Mesendoderm (in vitro differentiated cells): ENCODE measurements around the gene PACSIN2.

Source experiments
- DNase-seq: peaks from one replicate; pipeline ENCODE4 v3.0.0; 2013
- H2AK5ac ChIP-seq: 2 replicates; pipeline ENCODE4 v1.6.1; 2013; ENCODE audit warnings: low read length, inconsistent platforms
- H2BK120ac ChIP-seq: 2 replicates; pipeline ENCODE4 v1.6.1; 2013; ENCODE audit warnings: low read depth, mild to moderate bottlenecking, low read length, moderate library complexity, mixed read lengths
- H2BK15ac ChIP-seq: replicated peaks from 2 replicates; pipeline ENCODE4 v1.6.1; 2013; ENCODE audit warnings: low read depth, mild to moderate bottlenecking, moderate library complexity
- H2BK5ac ChIP-seq: 2 replicates; pipeline ENCODE4 v1.6.1; 2013; ENCODE audit warnings: low read length, inconsistent platforms
- H3K18ac ChIP-seq: 2 replicates; pipeline ENCODE4 v1.6.1; 2013; ENCODE audit warnings: mild to moderate bottlenecking, low read length, mixed read lengths
- H3K23ac ChIP-seq: one replicate; pipeline ENCODE4 v1.6.1; 2013; ENCODE audit warnings: low read length
- H3K27ac ChIP-seq: 2 replicates; pipeline ENCODE4 v1.5.1; 2013; ENCODE audit warnings: low read depth, mild to moderate bottlenecking, inconsistent platforms, low read length, moderate library complexity
- H3K27me3 ChIP-seq: 2 replicates; pipeline ENCODE4 v1.6.1; 2013; ENCODE audit warnings: low read length, control low read depth, mild to moderate bottlenecking, inconsistent platforms; ENCODE audit not compliant: insufficient read depth, poor library complexity
- H3K36me3 ChIP-seq: 2 replicates; pipeline ENCODE4 v1.6.1; 2013; ENCODE audit warnings: low read length, inconsistent platforms; ENCODE audit not compliant: control insufficient read depth, insufficient read depth
- H3K4ac ChIP-seq: one replicate; pipeline ENCODE4 v1.6.1; 2013; ENCODE audit warnings: low read depth, mild to moderate bottlenecking, low read length, moderate library complexity
- H3K4me1 ChIP-seq: 2 replicates; pipeline ENCODE4 v1.6.1; 2013; ENCODE audit warnings: low read depth, low read length, inconsistent platforms; ENCODE audit not compliant: control insufficient read depth
- H3K4me2 ChIP-seq: 2 replicates; pipeline ENCODE4 v1.6.1; 2013; ENCODE audit warnings: low read length
- H3K4me3 ChIP-seq: 2 replicates; pipeline ENCODE4 v1.5.1; 2013; ENCODE audit warnings: mild to moderate bottlenecking, low read length
- H3K56ac ChIP-seq: one replicate; pipeline ENCODE4 v1.6.1; 2013; ENCODE audit warnings: low read length
- H3K79me1 ChIP-seq: 2 replicates; pipeline ENCODE4 v1.6.1; 2013; ENCODE audit warnings: low read length, inconsistent platforms
- H3K79me2 ChIP-seq: 2 replicates; pipeline ENCODE4 v1.6.1; 2013; ENCODE audit warnings: mild to moderate bottlenecking, low read length; ENCODE audit not compliant: control insufficient read depth, insufficient read depth
- H3K9ac ChIP-seq: 2 replicates; pipeline ENCODE4 v1.6.1; 2013; ENCODE audit warnings: low read length, inconsistent platforms
- H4K5ac ChIP-seq: one replicate; pipeline ENCODE4 v1.6.1; 2013; ENCODE audit warnings: low read length
- H4K8ac ChIP-seq: one replicate; pipeline ENCODE4 v1.6.1; 2013; ENCODE audit warnings: low read depth, mild to moderate bottlenecking, control low read depth, low read length, moderate library complexity
- WGBS: extraction: QIAGEN DNeasy Blood & Tissue Kit; methylation state at CpG from one replicate; pipeline ENCODE4 v1.1.7; 2013; ENCODE audit warnings: low lambda C conversion rate, missing lambda C conversion rate; ENCODE audit not compliant: insufficient coverage; ENCODE audit errors: extremely low coverage; 5-methylcytosine and 5-hydroxymethylcytosine counted together

Gene PACSIN2

GRCh38 chr22:42933485-42934091, 81.4 kb downstream of the PACSIN2 start:
- peaks cover 46% of the 10 kb centered on the region for H3K79me1 ChIP-seq
- no peak for DNase-seq
- no peak overlapping the region for H3K18ac ChIP-seq
- H3K9ac ChIP-seq = no peak overlapping the region
- H3K4me3 ChIP-seq = no peak overlapping the region
- H3K79me2 ChIP-seq = peaks cover 55% of the 10 kb centered on the region
- no peak overlapping the region for H2BK120ac ChIP-seq
- no peak overlapping the region for H2AK5ac ChIP-seq
- WGBS = no CpG with 5 or more reads among the region's 10 CpGs
- H3K56ac ChIP-seq = no peak overlapping the region
- H2BK5ac ChIP-seq = no peak overlapping the region
- no peak overlapping the region for H3K4me2 ChIP-seq
- no peaks in the 10 kb centered on the region for H3K27me3 ChIP-seq
- no peaks in the 10 kb centered on the region for H3K4me1 ChIP-seq
- no peak overlapping the region for H3K27ac ChIP-seq
- no peaks in the 10 kb centered on the region for H3K36me3 ChIP-seq
- no peak overlapping the region for H3K23ac ChIP-seq
- no peak overlapping the region for H2BK15ac ChIP-seq
- no peak overlapping the region for H4K8ac ChIP-seq
- H3K4ac ChIP-seq = no peak overlapping the region
- H4K5ac ChIP-seq = no peak overlapping the region

- peaks cover 46% of the 10 kb centered on the region for H3K79me1 ChIP-seq
- no peak overlapping the region for H3K4ac ChIP-seq
- H3K18ac ChIP-seq = no peak overlapping the region
- H3K9ac ChIP-seq = no peak overlapping the region
- WGBS = no CpG with 5 or more reads among the region's 4 CpGs
- no peak overlapping the region for H4K8ac ChIP-seq
- no peak overlapping the region for H3K27ac ChIP-seq
- H3K4me3 ChIP-seq = no peak overlapping the region
- no peak overlapping the region for H2BK120ac ChIP-seq
- H3K56ac ChIP-seq = no peak overlapping the region
- no peak overlapping the region for H2BK5ac ChIP-seq
- H2AK5ac ChIP-seq = no peak overlapping the region
- no peak overlapping the region for H4K5ac ChIP-seq
- no peak for DNase-seq
- H3K36me3 ChIP-seq = no peaks in the 10 kb centered on the region
- H3K27me3 ChIP-seq = no peaks in the 10 kb centered on the region
- H3K4me2 ChIP-seq = no peak overlapping the region
- H2BK15ac ChIP-seq = no peak overlapping the region
- peaks cover 56% of the 10 kb centered on the region for H3K79me2 ChIP-seq
- H3K4me1 ChIP-seq = no peaks in the 10 kb centered on the region
- H3K23ac ChIP-seq = no peak overlapping the region
These were observed 82.0 kb downstream of the PACSIN2 start for GRCh38 chr22:42932857-42933484.

- H3K36me3 ChIP-seq = no peaks in the 10 kb centered on the region
- H3K9ac ChIP-seq = no peak overlapping the region
- H3K56ac ChIP-seq = no peak overlapping the region
- H3K4me2 ChIP-seq = no peak overlapping the region
- H4K8ac ChIP-seq = no peak overlapping the region
- no peak overlapping the region for H3K4ac ChIP-seq
- H2BK5ac ChIP-seq = no peak overlapping the region
- H2BK120ac ChIP-seq = no peak overlapping the region
- H3K23ac ChIP-seq = no peak overlapping the region
- H3K79me1 ChIP-seq = peaks cover 43% of the 10 kb centered on the region
- H3K27ac ChIP-seq = no peak overlapping the region
- no peak overlapping the region for H2BK15ac ChIP-seq
- no peaks in the 10 kb centered on the region for H3K27me3 ChIP-seq
- H2AK5ac ChIP-seq = no peak overlapping the region
- H3K18ac ChIP-seq = no peak overlapping the region
- peaks cover 54% of the 10 kb centered on the region for H3K79me2 ChIP-seq
- H4K5ac ChIP-seq = no peak overlapping the region
- no peaks in the 10 kb centered on the region for H3K4me1 ChIP-seq
- no CpG with 5 or more reads among the region's 4 CpGs for WGBS
- no peak overlapping the region for H3K4me3 ChIP-seq
- DNase-seq = no peak
These were observed 82.8 kb downstream of the PACSIN2 start for GRCh38 chr22:42932197-42932519.

- Histone ChIP-seq H3K4me2 (no peak overlapping the region), H3K4me1 (no peaks in the 10 kb centered on the region), H2BK15ac (no peak overlapping the region), H3K79me1 (peaks cover 46% of the 10 kb centered on the region), H3K27ac (no peak overlapping the region), H2AK5ac (no peak overlapping the region), H3K23ac (no peak overlapping the region), H2BK120ac (no peak overlapping the region), H3K4me3 (no peak overlapping the region), H2BK5ac (no peak overlapping the region), H4K5ac (no peak overlapping the region), H3K27me3 (no peaks in the 10 kb centered on the region), H3K9ac (no peak overlapping the region), H4K8ac (no peak overlapping the region), H3K18ac (no peak overlapping the region), H3K36me3 (no peaks in the 10 kb centered on the region), H3K4ac (no peak overlapping the region), H3K56ac (peak overlapping the region; percentile 3), H3K79me2 (peaks cover 53% of the 10 kb centered on the region)
- no CpG with 5 or more reads among the region's 10 CpGs for WGBS
- DNase-seq = no peak
These were observed 83.3 kb downstream of the PACSIN2 start for GRCh38 chr22:42931421-42932196.

GRCh38 chr22:42930810-42931420, 84.0 kb downstream of the PACSIN2 start:
- Histone ChIP-seq H3K56ac (peak overlapping the region; percentile 3), H3K4ac (no peak overlapping the region), H3K79me1 (peaks cover 45% of the 10 kb centered on the region), H3K27me3 (no peaks in the 10 kb centered on the region), H3K4me1 (no peaks in the 10 kb centered on the region), H3K4me3 (no peak overlapping the region), H4K8ac (no peak overlapping the region), H2BK15ac (no peak overlapping the region), H3K4me2 (no peak overlapping the region), H2BK5ac (no peak overlapping the region), H3K9ac (no peak overlapping the region), H3K79me2 (peaks cover 53% of the 10 kb centered on the region), H4K5ac (no peak overlapping the region), H2AK5ac (no peak overlapping the region), H2BK120ac (no peak overlapping the region), H3K18ac (no peak overlapping the region), H3K36me3 (no peaks in the 10 kb centered on the region), H3K23ac (no peak overlapping the region), H3K27ac (no peak overlapping the region)
- peak; percentile 64 for DNase-seq
- WGBS = no CpG with 5 or more reads among the region's 9 CpGs
